ENCODE data around the gene MYOC.

Gene MYOC

GRCh38 chr1:171655746-171656116 lies 3.2 kb upstream of the MYOC start:
- TF ChIP-seq EZH2 (IDR thresholded peaks at IDR 0.05; ENCODE audit: borderline replicate concordance, low read length) (no peak), CTCF (IDR thresholded peaks at IDR 0.05; ENCODE audit: low read length) (no peak)
- Histone ChIP-seq H3K4me2 (ENCODE audit: low read length) (0 out of 2 replicates have a peak overlapping the region, but pooled peaks have one; percentile 15), H3K27ac (ENCODE audit: low read depth, low read length, poor library complexity, severe bottlenecking) (no peak overlapping the region), H3K4me1 (ENCODE audit: insufficient read depth, low read length, severe bottlenecking) (no peaks in the 10 kb centered on the region), H3K36me3 (ENCODE audit: insufficient read depth, low read length) (no peaks in the 10 kb centered on the region), H3F3A (ENCODE audit: insufficient read depth, low read length) (no peaks in the 10 kb centered on the region), H3K9me2 (ENCODE audit: low read depth, low read length) (no peaks in the 10 kb centered on the region), H3K4me3 (ENCODE audit: low read depth, low read length, poor library complexity, severe bottlenecking) (no peak overlapping the region), H2AFZ (ENCODE audit: low read length) (no peak overlapping the region), H3K9me3 (ENCODE audit: low read length) (no peaks in the 10 kb centered on the region), H4K20me1 (ENCODE audit: insufficient read depth, low read length) (no peaks in the 10 kb centered on the region), H3K27me3 (ENCODE audit: insufficient read depth, low read length) (no peaks in the 10 kb centered on the region; the same call in 1 of the 2 replicates), H3K79me2 (ENCODE audit: insufficient read depth, low read length) (no peaks in the 10 kb centered on the region), H3K9ac (ENCODE audit: low read length) (no peak overlapping the region)

DNA sequence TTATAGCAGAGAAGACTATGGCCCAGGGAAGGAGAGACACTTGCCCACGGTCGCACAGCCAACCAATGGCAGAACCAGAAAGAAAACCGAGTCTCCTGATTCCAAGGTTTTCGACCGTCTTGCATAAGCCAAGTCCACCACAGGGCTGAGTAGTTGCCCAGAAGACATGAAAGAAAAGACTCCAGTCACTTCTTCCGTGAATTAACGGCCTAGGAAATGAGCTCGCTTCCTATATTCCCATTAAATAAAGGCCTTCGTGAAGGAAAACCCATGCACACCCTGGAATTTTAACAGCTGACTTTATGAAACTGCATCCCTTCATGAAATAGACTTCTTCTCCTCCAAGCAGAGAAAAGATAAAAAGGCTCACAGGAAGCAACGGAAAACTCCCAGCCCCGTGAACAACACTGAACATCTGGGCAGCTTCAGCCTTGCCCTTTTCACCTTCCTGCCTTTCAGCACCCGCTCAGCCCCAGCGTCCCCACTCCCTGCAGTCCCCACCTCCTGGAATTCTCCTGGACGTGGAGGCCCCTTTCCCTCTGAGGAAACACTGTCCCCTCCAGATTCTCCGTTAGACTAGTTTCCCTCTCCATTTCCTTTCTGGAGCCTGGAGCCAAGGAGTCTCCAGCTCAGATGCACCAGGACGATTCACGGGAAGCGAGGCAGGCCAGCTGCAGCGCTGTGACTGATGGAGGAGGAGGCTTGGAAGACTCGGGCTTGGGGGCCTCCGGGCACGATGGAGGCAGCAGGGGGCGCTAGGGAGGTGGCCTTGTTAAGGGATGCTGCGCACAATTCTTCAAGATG lies 2.7 kb upstream of the MYOC start:
- no peaks in the 10 kb centered on the region for H3K9me3 ChIP-seq (ENCODE audit: low read length)
- H3K27me3 ChIP-seq (ENCODE audit: insufficient read depth, low read length) = no peaks in the 10 kb centered on the region; the same call in 1 of the 2 replicates
- H3K9me2 ChIP-seq (ENCODE audit: low read depth, low read length) = no peaks in the 10 kb centered on the region
- H3K79me2 ChIP-seq (ENCODE audit: insufficient read depth, low read length) = no peaks in the 10 kb centered on the region
- H3K27ac ChIP-seq (ENCODE audit: low read depth, low read length, poor library complexity, severe bottlenecking) = no peak overlapping the region
- H3K36me3 ChIP-seq (ENCODE audit: insufficient read depth, low read length) = no peaks in the 10 kb centered on the region
- no peaks in the 10 kb centered on the region for H3K4me1 ChIP-seq (ENCODE audit: insufficient read depth, low read length, severe bottlenecking)
- H4K20me1 ChIP-seq (ENCODE audit: insufficient read depth, low read length) = no peaks in the 10 kb centered on the region
- 0 out of 2 replicates have a peak overlapping the region, but pooled peaks have one; percentile 15 for H3K4me2 ChIP-seq (ENCODE audit: low read length)
- no peak overlapping the region for H3K9ac ChIP-seq (ENCODE audit: low read length)
- H2AFZ ChIP-seq (ENCODE audit: low read length) = no peak overlapping the region
- no peak overlapping the region for H3K4me3 ChIP-seq (ENCODE audit: low read depth, low read length, poor library complexity, severe bottlenecking)
- H3F3A ChIP-seq (ENCODE audit: insufficient read depth, low read length) = no peaks in the 10 kb centered on the region
- TF ChIP-seq EZH2 (IDR thresholded peaks at IDR 0.05; ENCODE audit: borderline replicate concordance, low read length) = no peak
- peak; percentile 93 for TF ChIP-seq CTCF (IDR thresholded peaks at IDR 0.05; ENCODE audit: low read length)

DNA sequence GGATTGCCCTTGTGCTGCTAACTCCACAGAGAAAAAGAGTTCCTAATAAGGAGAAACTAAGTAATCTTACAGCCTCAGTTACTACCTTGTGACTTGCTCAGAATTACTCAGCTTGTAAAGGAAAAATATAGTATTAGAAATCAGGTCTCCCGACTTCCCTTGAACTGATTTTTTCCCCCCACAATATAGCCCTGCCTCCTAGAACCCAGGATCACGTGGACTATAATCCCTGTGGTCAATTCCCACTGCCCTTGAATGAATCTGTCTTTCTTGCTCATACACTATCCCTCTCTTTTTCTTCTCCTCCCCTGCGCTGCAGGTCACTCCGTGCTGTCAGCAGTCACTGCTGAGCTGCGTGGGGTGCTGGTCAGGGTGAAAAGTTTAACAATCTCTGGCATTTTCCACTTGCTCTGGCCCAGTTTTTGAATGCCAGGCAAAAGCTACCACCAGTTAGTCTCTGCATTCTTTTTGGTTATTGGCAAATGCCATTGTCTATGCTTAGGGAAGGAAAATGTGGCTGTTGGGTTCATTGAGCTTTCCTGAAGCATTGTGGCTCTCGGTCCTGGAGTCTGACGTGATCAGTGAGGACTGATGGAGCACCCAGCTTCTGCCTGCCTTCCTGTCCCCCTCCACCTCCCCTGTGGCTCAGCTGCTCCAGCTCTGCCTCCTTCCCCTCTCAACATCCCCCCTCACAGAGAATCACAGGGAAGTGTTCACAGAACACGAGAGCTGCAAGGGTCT lies 1.9 kb upstream of the MYOC start:
- H3F3A ChIP-seq (ENCODE audit: insufficient read depth, low read length) = no peaks in the 10 kb centered on the region
- H3K79me2 ChIP-seq (ENCODE audit: insufficient read depth, low read length) = no peaks in the 10 kb centered on the region
- H3K27me3 ChIP-seq (ENCODE audit: insufficient read depth, low read length) = no peaks in the 10 kb centered on the region; the same call in 1 of the 2 replicates
- H3K4me3 ChIP-seq (ENCODE audit: low read depth, low read length, poor library complexity, severe bottlenecking) = no peak overlapping the region
- no peaks in the 10 kb centered on the region for H3K4me1 ChIP-seq (ENCODE audit: insufficient read depth, low read length, severe bottlenecking)
- H2AFZ ChIP-seq (ENCODE audit: low read length) = no peak overlapping the region
- H3K9me2 ChIP-seq (ENCODE audit: low read depth, low read length) = no peaks in the 10 kb centered on the region
- H3K9ac ChIP-seq (ENCODE audit: low read length) = no peak overlapping the region
- no peaks in the 10 kb centered on the region for H3K36me3 ChIP-seq (ENCODE audit: insufficient read depth, low read length)
- TF ChIP-seq EZH2 (IDR thresholded peaks at IDR 0.05; ENCODE audit: borderline replicate concordance, low read length) (no peak), CTCF (IDR thresholded peaks at IDR 0.05; ENCODE audit: low read length) (no peak)
- H4K20me1 ChIP-seq (ENCODE audit: insufficient read depth, low read length) = no peaks in the 10 kb centered on the region
- H3K27ac ChIP-seq (ENCODE audit: low read depth, low read length, poor library complexity, severe bottlenecking) = no peak overlapping the region
- H3K4me2 ChIP-seq (ENCODE audit: low read length) = no peak overlapping the region
- H3K9me3 ChIP-seq (ENCODE audit: low read length) = no peaks in the 10 kb centered on the region

Data from OCI-LY1 (cell line).